Mesenchymal stem cell (in vitro differentiated cells and primary cell): ENCODE results near the gene PAOX. TPM values are rescaled to one million over a fixed set of nuclear protein-coding genes. Genes with fewer than 3 reads are reported as not detected.

Source experiments
- DNase-seq: peaks from one replicate; pipeline ENCODE4 v3.0.0-alpha.2; 2013
- H2AFZ ChIP-seq: one replicate; pipeline ENCODE4 v1.6.1; 2013; ENCODE audit warnings: low read depth, mild to moderate bottlenecking, control low read depth, inconsistent platforms, low read length, moderate library complexity
- H2AK5ac ChIP-seq: 2 replicates; pipeline ENCODE4 v1.6.1; 2013; ENCODE audit warnings: low read length, moderate library complexity, mild to moderate bottlenecking, inconsistent platforms; ENCODE audit not compliant: severe bottlenecking
- H2BK120ac ChIP-seq: one replicate; pipeline ENCODE4 v1.6.1; 2013; ENCODE audit warnings: low read depth, mild to moderate bottlenecking, inconsistent platforms, low read length, moderate library complexity
- H2BK12ac ChIP-seq, 2 experiments: one replicate each; pipeline ENCODE4 v1.6.1; 2013; ENCODE audit warnings: inconsistent platforms in 2 of 2, low read length in 2 of 2, mild to moderate bottlenecking in 2 of 2, moderate library complexity in 2 of 2, control low read depth in 1 of 2
- H2BK15ac ChIP-seq: one replicate; pipeline ENCODE4 v1.6.1; 2013; ENCODE audit warnings: mild to moderate bottlenecking, low read depth, inconsistent platforms; ENCODE audit not compliant: poor library complexity, severe bottlenecking
- H2BK5ac ChIP-seq: 2 replicates; pipeline ENCODE4 v1.6.1; 2013; ENCODE audit warnings: low read depth, mild to moderate bottlenecking, low read length, control low read depth, inconsistent platforms; ENCODE audit not compliant: poor library complexity, severe bottlenecking
- H3K14ac ChIP-seq, 2 experiments: one replicate each; pipeline ENCODE4 v1.6.1; 2013; ENCODE audit warnings: inconsistent platforms in 2 of 2, low read length in 2 of 2, control low read depth in 1 of 2, mild to moderate bottlenecking in 1 of 2, moderate library complexity in 1 of 2
- H3K18ac ChIP-seq, 2 experiments: one replicate each; pipeline ENCODE4 v1.6.1; 2013; ENCODE audit warnings: inconsistent platforms in 2 of 2, low read length in 2 of 2, control low read depth in 1 of 2, low read depth in 1 of 2, mild to moderate bottlenecking in 1 of 2
- H3K23ac ChIP-seq, 2 experiments: one replicate each; pipeline ENCODE4 v1.6.1; 2013; ENCODE audit warnings: inconsistent platforms in 2 of 2, low read length in 2 of 2, mild to moderate bottlenecking in 2 of 2, moderate library complexity in 2 of 2, control low read depth in 1 of 2
- H3K27ac ChIP-seq: 2 replicates; pipeline ENCODE4 v1.5.1; 2013; ENCODE audit warnings: mild to moderate bottlenecking, moderate library complexity, low read length, control low read depth, inconsistent platforms; ENCODE audit not compliant: poor library complexity, severe bottlenecking
- H3K27me3 ChIP-seq, 2 experiments: 2 replicates each; pipeline versions ENCODE4 v1.6.1 to v1.7.0; 2013; ENCODE audit warnings: low read length in 2 of 2, mild to moderate bottlenecking in 2 of 2, moderate library complexity in 2 of 2, control low read depth in 1 of 2, inconsistent platforms in 1 of 2; ENCODE audit not compliant: control insufficient read depth in 1 of 2, insufficient read depth in 1 of 2
- H3K36me3 ChIP-seq, 2 experiments: 2 replicates each; pipeline versions ENCODE4 v1.6.1 to v1.7.0; 2013; ENCODE audit warnings: low read length in 2 of 2, control low read depth in 1 of 2, inconsistent platforms in 1 of 2, low read depth in 1 of 2, mild to moderate bottlenecking in 1 of 2; ENCODE audit not compliant: insufficient read depth in 2 of 2, control insufficient read depth in 1 of 2
- H3K4ac ChIP-seq, 2 experiments: one replicate each; pipeline ENCODE4 v1.6.1; 2013; ENCODE audit warnings: inconsistent platforms in 2 of 2, low read length in 2 of 2, mild to moderate bottlenecking in 2 of 2, moderate library complexity in 2 of 2, control low read depth in 1 of 2, low read depth in 1 of 2
- H3K4me1 ChIP-seq: 2 replicates; pipeline ENCODE4 v1.6.1; 2013; ENCODE audit warnings: low read depth, low read length, control low read depth; ENCODE audit not compliant: control insufficient read depth, insufficient read depth
- H3K4me2 ChIP-seq: 2 replicates; pipeline ENCODE4 v1.6.1; 2013; ENCODE audit warnings: low read length, mild to moderate bottlenecking, inconsistent platforms; ENCODE audit not compliant: poor library complexity, severe bottlenecking
- H3K4me3 ChIP-seq, 2 experiments: 2 replicates each; pipeline versions ENCODE4 v1.5.1 to v1.7.0; 2013; ENCODE audit warnings: low read length in 2 of 2, mild to moderate bottlenecking in 2 of 2, control low read depth in 1 of 2, low read depth in 1 of 2; ENCODE audit not compliant: insufficient read depth in 1 of 2
- H3K79me1 ChIP-seq: replicated peaks from 2 replicates; pipeline ENCODE4 v1.6.1; 2013; ENCODE audit warnings: mild to moderate bottlenecking, control low read depth, low read length, inconsistent platforms; ENCODE audit not compliant: poor library complexity, severe bottlenecking
- H3K9ac ChIP-seq: 2 replicates; pipeline ENCODE4 v1.7.0; 2013; ENCODE audit warnings: mild to moderate bottlenecking, low read length, moderate library complexity
- H3K9me3 ChIP-seq: 2 replicates; pipeline ENCODE4 v1.7.0; 2013; ENCODE audit warnings: mild to moderate bottlenecking, low read length; ENCODE audit not compliant: control insufficient read depth
- H4K8ac ChIP-seq: one replicate; pipeline ENCODE4 v1.6.1; 2013; ENCODE audit warnings: inconsistent platforms, mild to moderate bottlenecking, low read length, moderate library complexity
- H4K91ac ChIP-seq: one replicate; pipeline ENCODE4 v1.6.1; 2013; ENCODE audit warnings: mild to moderate bottlenecking, low read length, inconsistent platforms
- WGBS: methylation state at CpG from one replicate; pipeline ENCODE4 v1.1.7; 2013; ENCODE audit warnings: mixed read lengths; 5-methylcytosine and 5-hydroxymethylcytosine counted together
- polyA plus RNA-seq, 2 experiments: library from polyadenylated mRNA; stranded (reverse); fragments of 200-250 nt; gene quantifications; one replicate each; pipeline ENCODE4 v1.2.3, GENCODE V29; 2013

The PAOX gene
- polyA plus RNA-seq (2013, experiment 1 of 2), result 4.3 TPM
- polyA plus RNA-seq (2013, experiment 2 of 2), result 4.0 TPM

- peak within 1 kb of the TSS; percentile 95 for H2BK15ac ChIP-seq
- peak within 1 kb of the TSS; percentile 79 for H3K9ac ChIP-seq
- H3K27me3 ChIP-seq, result no peaks in the 10 kb centered on the region
- peak within 1 kb of the TSS; percentile 6 for H2AK5ac ChIP-seq
- H3K4ac ChIP-seq, result peak within 1 kb of the TSS; percentile 74 to 85
- H3K4me1 ChIP-seq, result peaks cover 22% of the 10 kb centered on the region
- H3K79me1 ChIP-seq, result peaks cover 10% of the 10 kb centered on the region
- 8% methylated on average over 57 of the region's 78 CpGs for WGBS
- H2AFZ ChIP-seq, result peak within 1 kb of the TSS; percentile 92
- H3K14ac ChIP-seq, result peak within 1 kb of the TSS in 1 of 2 experiments; percentile 84
- H3K4me3 ChIP-seq, result peak within 1 kb of the TSS; percentile 81 to 93
- peak within 1 kb of the TSS; percentile 81 for H4K8ac ChIP-seq
- peaks cover 14 to 19% of the 10 kb centered on the region in 2 experiments for H3K36me3 ChIP-seq
- peak within 1 kb of the TSS; percentile 71 for H2BK120ac ChIP-seq
- H2BK5ac ChIP-seq, result peak within 1 kb of the TSS; percentile 63
- peak; percentile 64 for DNase-seq
- no peaks in the 10 kb centered on the region for H3K9me3 ChIP-seq
- H3K4me2 ChIP-seq, result peak within 1 kb of the TSS; percentile 99
- H3K23ac ChIP-seq, result peak within 1 kb of the TSS in 1 of 2 experiments; percentile 97
- peak within 1 kb of the TSS; percentile 84 to 88 for H3K18ac ChIP-seq
- H4K91ac ChIP-seq, result peak within 1 kb of the TSS; percentile 78
- no peak within 1 kb of the TSS for H3K27ac ChIP-seq
- peak within 1 kb of the TSS in 1 of 2 experiments; percentile 70 for H2BK12ac ChIP-seq
These were observed at the start of gene PAOX for GRCh38 chr10:133379152-133379800. PAOX (plus strand) TSS chr10:133379262; CDS start chr10:133379317, 55 bp downstream.

GRCh38 chr10:133329491-133330202 is 49.4 kb upstream of the PAOX start:
- H4K91ac ChIP-seq, result no peak overlapping the region
- H3K14ac ChIP-seq, result no peak overlapping the region
- peak overlapping the region in 1 of 2 experiments; percentile 68 for H3K4me3 ChIP-seq
- H2BK120ac ChIP-seq, result no peak overlapping the region
- no peaks in the 10 kb centered on the region for H3K9me3 ChIP-seq
- H3K4ac ChIP-seq, result no peak overlapping the region
- no peak overlapping the region for H2AK5ac ChIP-seq
- no peaks in the 10 kb centered on the region for H3K79me1 ChIP-seq
- no peak overlapping the region for H3K23ac ChIP-seq
- H3K36me3 ChIP-seq, result peaks cover 0 to 4% of the 10 kb centered on the region in 2 experiments
- peaks cover 23 to 77% of the 10 kb centered on the region in 2 experiments for H3K27me3 ChIP-seq
- H3K4me2 ChIP-seq, result peak overlapping the region; percentile 24
- 10% methylated on average over 37 of the region's 37 CpGs for WGBS
- H3K18ac ChIP-seq, result no peak overlapping the region
- H3K9ac ChIP-seq, result peak overlapping the region; percentile 58
- H2BK15ac ChIP-seq, result no peak overlapping the region
- peak overlapping the region; percentile 75 for H3K27ac ChIP-seq
- no peak overlapping the region for H2BK12ac ChIP-seq
- peaks cover 43% of the 10 kb centered on the region for H3K4me1 ChIP-seq
- H2AFZ ChIP-seq, result no peak overlapping the region
- peak overlapping the region; percentile 51 for H2BK5ac ChIP-seq
- no peak overlapping the region for H4K8ac ChIP-seq
- DNase-seq, result peak; percentile 79

- no peak overlapping the region for H3K4me3 ChIP-seq
- no peak for DNase-seq
- H2AK5ac ChIP-seq, result no peak overlapping the region
- no peak overlapping the region for H3K23ac ChIP-seq
- no peak overlapping the region for H3K27ac ChIP-seq
- H3K14ac ChIP-seq, result no peak overlapping the region
- H3K79me1 ChIP-seq, result no peaks in the 10 kb centered on the region
- no peak overlapping the region for H2BK5ac ChIP-seq
- H4K8ac ChIP-seq, result no peak overlapping the region
- H3K4ac ChIP-seq, result no peak overlapping the region
- peaks cover 48 to 77% of the 10 kb centered on the region in 2 experiments for H3K27me3 ChIP-seq
- H3K36me3 ChIP-seq, result peaks cover 0 to 5% of the 10 kb centered on the region in 2 experiments
- no peak overlapping the region for H2AFZ ChIP-seq
- H2BK12ac ChIP-seq, result no peak overlapping the region
- no peak overlapping the region for H3K9ac ChIP-seq
- no peaks in the 10 kb centered on the region for H3K9me3 ChIP-seq
- H2BK15ac ChIP-seq, result no peak overlapping the region
- H2BK120ac ChIP-seq, result no peak overlapping the region
- no peak overlapping the region for H4K91ac ChIP-seq
- no peak overlapping the region for H3K18ac ChIP-seq
- H3K4me1 ChIP-seq, result peaks cover 36% of the 10 kb centered on the region
- 85% methylated on average over 30 of the region's 30 CpGs for WGBS
- no peak overlapping the region for H3K4me2 ChIP-seq
These were observed 45.9 kb upstream of the PAOX start for GRCh38 chr10:133332936-133333699.
